GM19043 (cell line): ENCODE data around the gene FBXW7.
A peak's percentile ranks its signal among the peaks of the same experiment; 100 is the strongest.

Source experiments
- ATAC-seq: cut with Tn5 transposase; IDR thresholded peaks from one replicate; pipeline ENCODE4 v1.9.1; 2021; ENCODE audit warnings: low read depth; ENCODE audit not compliant: unreplicated experiment

FBXW7 gene

DNA sequence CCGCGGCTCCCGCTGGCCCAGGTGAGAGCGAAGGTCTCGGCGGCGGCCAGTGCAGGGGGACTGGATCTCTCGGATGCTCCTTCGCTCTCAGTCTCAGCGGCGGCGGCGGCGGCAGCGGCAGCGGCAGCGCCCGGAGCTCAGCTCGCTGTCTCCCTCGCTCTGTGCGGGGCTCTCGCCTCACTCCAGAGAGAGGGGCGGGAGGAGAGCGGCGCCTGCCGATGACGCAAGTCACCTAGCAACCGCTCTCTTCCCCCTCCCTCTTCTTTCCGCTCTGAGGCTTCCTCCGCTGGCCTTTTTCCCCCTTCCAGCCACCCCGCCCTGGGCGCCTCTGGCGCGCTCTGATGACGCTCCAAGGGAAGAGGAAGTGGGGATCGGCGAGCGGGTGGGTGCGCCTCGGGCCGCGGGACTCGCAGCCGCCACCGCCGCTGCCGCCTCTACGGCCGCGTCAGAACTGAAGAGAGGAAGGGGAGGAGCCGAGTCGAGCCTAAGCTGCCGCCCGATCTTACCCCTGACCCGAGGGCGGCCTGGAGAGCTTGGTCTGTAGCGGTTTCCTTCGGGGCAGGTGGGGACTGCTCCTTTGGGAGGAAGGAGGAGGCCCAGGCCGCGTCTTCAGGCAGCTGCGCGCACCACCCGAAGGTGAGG, at the start of gene FBXW7:
TSS of gene FBXW7 (minus strand) at position 190 of the 642 bp plus-strand sequence. CDS start 124,289 bp downstream, outside the sequence.
- ATAC-seq = peak; percentile 79

GRCh38 chr4:152585023-152585441, 49.1 kb upstream of the FBXW7 start:
- no peak for ATAC-seq

DNA sequence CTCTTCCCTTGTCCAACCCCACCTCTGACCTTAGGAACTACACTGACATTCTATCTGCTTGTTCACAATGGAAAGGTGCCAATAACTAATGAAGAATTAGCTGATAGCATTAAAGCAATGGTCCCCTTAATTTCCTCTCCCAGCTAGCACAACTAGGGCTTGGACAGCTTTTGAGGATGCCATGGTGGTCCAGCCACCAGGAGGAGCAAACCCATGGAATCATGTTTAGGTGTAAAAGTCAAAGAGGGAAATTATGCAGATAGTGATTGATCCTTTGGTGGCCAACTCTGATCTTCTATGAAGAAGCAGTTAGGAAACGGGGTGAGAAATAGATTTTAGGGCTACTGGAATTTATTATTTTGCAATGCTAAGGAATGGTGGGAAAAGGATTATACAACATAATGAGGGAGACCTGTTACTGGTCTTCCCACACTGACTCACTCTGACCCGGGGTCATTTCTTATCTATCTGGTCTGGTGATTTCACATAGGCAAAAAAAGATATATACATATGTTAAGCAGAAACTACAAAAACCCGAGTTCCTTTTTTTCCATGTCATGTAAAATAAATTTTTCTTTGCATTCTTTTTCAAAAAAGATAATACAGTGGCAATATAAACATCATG, 45.8 kb upstream of the FBXW7 start:
- no peak for ATAC-seq

- ATAC-seq = no peak
Measured at GRCh38 chr4:152579916-152580315, 44.0 kb upstream of the FBXW7 start.

DNA sequence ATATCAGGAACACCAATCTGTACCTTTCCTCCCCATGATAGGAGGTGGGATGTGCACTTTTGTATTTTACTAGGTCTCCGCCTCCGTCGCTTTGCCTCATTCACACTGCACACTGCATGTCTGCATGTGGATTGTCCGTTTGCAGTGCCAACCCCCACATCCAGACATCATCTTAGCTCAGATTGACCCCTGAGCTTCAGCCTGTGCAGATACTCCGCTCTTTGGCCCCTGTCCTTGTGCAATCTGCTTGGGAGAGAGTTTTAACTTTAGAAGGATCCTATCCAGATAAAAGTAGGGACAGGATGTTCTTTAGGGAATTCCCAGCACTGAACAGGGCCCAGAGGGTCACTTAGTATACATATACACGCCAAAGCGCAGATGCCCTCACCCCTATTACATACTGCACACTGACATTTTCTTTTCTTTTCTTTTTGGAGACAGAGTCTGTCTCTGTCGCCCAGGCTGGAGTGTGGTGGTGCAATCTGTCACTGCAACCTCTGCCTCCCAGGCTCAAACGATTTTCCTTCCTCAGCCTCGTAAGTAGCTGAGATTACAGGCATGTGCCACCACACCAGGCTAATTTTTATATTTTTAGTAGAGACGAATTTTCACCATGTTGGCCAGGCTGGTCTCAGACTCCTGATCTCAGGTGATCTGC, 43.3 kb upstream of the FBXW7 start:
- no peak for ATAC-seq

GRCh38 chr4:152578670-152579069, 42.8 kb upstream of the FBXW7 start:
- no peak for ATAC-seq

DNA sequence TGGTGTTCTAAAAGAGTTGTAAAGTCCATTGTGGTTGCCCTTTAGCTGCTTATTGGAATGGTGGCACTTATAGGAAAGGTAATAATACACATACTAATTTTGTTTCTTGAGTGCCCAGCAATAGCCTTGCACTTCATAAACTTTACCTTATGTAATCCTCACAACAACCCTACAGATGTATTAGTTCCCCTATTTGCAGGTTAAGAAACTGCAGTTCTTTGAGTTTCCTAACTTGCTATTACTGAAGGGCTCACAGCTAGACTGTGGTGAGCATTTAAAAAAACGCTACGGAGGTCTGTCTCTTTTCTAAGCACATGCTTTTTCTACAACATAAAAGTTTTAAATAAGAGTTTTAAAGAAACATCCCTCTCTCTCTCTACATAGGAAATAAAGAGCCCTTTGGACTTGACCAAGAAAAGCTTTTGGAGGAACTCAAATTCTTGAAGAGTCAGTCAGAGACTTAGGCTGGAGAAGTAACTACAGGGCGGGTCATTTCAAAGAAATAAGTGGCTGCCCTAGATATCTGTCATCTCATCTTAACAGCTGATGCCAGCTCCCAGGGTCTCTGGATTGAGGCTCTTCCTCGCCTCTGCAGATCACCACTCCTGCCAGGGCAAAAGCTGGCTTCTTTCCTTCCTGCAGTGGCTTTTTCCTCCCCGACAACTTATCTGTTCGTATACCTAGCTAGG, 42.0 kb upstream of the FBXW7 start:
- no peak for ATAC-seq

GRCh38 chr4:152575533-152575932, 39.6 kb upstream of the FBXW7 start:
- no peak for ATAC-seq

GRCh38 chr4:152573861-152574260, 38.0 kb upstream of the FBXW7 start:
- ATAC-seq = no peak

GRCh38 chr4:152572417-152573086, 36.7 kb upstream of the FBXW7 start:
- ATAC-seq = no peak

GRCh38 chr4:152571770-152572169, 35.9 kb upstream of the FBXW7 start:
- no peak for ATAC-seq

DNA sequence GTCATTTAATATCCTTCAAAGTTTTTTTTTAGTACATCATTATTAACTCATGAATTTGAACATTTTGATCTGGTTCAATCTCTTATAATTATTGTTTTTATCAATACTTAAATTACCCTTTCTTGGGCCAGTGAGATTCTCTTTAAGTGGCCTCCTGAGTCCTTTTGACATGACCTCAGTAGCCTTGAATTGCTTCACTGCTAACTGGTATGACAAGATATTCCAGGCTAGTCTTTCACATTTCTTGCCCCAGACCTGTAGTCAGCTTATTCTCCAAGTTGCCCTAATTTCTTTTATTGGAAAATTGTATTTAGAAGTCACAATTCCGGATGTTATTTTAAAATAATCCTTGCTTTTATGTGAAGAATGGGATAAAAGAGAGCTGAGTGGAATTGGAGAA, 35.4 kb upstream of the FBXW7 start:
- ATAC-seq = no peak

GRCh38 chr4:152565333-152565732, 29.4 kb upstream of the FBXW7 start:
- ATAC-seq = no peak

DNA sequence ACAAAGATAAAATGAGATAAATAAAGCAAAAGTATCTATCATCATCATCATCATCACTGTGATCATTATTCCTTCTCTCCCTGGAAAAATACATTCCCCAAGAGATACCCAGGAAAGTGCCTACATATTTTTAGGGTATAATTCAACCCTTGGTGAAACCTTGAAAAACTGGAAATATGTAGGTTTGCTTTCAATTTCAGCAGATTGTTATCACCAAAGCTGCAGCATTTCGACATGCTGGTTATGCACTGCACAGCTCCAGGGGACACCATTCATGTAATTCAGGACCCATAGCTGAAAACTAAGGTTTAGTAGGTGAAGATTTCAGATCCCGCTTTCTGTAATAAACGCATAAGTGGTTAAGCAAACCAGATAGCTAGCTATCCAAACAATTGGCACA, 28.4 kb upstream of the FBXW7 start:
- no peak for ATAC-seq

DNA sequence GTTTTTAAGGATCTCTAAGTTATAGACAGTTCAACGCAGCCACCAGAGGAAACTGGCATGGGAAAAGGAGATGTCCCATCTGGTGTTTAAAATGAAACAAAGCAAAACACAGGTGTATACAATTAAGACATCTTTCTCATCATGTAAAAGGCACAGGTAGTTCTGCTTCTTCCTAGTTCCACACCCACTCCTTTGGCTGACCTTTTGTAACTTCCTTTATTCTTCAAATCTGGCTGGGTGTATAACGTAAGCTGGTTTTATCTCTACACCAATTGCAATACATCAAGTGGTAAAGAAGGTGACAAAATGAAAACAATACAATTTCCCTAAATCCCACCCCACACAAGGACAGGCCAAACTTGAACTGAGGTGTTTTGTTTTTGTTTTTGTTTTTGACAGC, 27.3 kb upstream of the FBXW7 start:
- no peak for ATAC-seq

DNA sequence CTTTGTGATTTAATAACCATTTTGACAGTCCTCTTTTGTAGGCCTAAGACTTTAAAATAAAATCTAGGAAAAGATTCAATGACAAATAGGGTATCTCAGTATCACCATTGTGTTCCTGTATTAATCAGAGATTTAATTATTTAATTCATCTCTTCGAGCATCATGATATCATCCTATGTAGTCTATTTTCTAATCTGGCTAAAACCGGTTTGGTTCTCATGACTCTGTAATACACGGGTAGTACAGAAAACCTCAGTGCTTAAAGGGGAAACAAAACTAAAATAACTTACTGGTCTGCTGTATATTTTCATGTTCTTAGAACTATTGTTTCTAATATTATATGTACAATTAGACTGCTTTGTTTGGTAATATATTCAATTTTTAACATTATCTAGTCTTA, 23.7 kb upstream of the FBXW7 start:
- ATAC-seq = no peak

DNA sequence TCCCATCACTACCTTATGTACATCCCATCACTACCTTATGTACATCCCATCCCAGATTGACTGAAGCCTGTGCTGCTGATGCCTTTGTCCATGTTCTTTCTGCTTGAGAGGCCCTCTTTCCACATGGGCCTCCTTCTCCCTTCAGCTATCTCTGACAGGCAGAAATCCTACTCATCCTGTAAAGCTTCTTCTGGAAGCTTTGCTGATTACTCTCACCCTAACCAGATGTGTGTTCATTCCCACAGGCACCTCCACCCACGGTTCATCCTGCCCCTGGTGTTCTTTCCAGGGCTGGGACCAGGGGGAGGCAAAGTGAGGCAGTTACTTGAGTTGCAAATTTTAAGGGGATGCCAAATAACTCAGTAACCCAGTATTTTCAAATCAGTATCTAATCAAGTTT, 22.5 kb upstream of the FBXW7 start:
- no peak for ATAC-seq

DNA sequence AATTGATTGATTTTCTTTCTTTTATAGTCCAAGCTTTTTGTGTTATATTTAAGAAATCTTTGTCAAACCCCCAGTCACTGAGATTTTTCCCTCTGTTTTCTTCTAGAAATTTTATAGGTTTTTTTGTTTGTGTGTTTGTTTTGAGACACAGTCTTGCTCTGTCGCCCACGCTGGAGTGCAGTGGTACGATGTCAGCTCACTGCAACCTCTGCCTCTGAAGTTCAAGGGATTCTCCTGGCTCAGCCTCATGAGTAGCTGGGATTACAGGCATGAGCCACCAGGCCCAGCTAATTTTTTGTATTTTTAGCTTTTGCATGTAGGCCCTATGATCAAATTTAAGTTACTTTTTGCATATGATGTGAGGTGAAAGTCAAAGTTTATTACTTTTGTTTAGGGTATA, 20.9 kb upstream of the FBXW7 start:
- ATAC-seq = no peak

GRCh38 chr4:152556283-152556682, 20.4 kb upstream of the FBXW7 start:
- no peak for ATAC-seq

GRCh38 chr4:152554742-152555141, 18.9 kb upstream of the FBXW7 start:
- no peak for ATAC-seq

DNA sequence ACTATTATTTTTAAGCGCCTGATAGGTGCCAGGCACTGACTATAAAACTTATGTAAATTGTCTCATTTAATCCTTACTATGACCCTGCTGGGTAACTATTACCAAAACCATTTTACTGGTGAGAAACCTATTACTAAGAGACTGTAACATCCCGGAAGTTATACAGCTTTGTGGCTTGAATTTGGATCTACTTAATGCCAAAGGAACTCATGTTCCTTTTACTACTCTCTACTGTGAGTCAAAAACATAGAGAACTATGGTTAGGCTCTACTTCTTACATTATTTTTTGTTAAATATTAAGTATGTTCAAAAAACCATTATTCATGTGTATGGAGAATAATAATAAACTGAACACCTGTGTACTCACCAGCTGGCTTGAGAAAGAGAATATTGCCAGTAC, 14.8 kb upstream of the FBXW7 start:
- ATAC-seq = peak; percentile 48
